ENCODE measurements around the gene PGS1. TPM values are rescaled to one million over a fixed set of nuclear protein-coding genes. Genes with fewer than 3 reads are reported as not detected.

PGS1 gene
- total RNA-seq, 2 experiments from 2014 or later: 59.6 to 61.3 TPM

GRCh38 chr17:78393575-78393974 lies 15.1 kb downstream of the PGS1 start:
- DNase-seq (ENCODE audit: low spot score): no peak
- Histone ChIP-seq H3K4me2 (ENCODE audit: low read length) (no peak overlapping the region), H3K36me3 (ENCODE audit: insufficient read depth, low read length) (peaks cover 69% of the 10 kb centered on the region), H3K9me3 (ENCODE audit: low read length) (no peaks in the 10 kb centered on the region), H2AFZ (ENCODE audit: low read length) (no peak overlapping the region), H3K4me3 (ENCODE audit: low read depth, low read length, poor library complexity, severe bottlenecking) (no peak overlapping the region), H3K9me2 (ENCODE audit: insufficient read depth, low read length) (no peaks in the 10 kb centered on the region), H3K4me1 (ENCODE audit: insufficient read depth, low read length, poor library complexity, severe bottlenecking) (peaks cover 6% of the 10 kb centered on the region), H3K79me2 (ENCODE audit: insufficient read depth, low read depth, low read length) (peaks cover 17% of the 10 kb centered on the region; the same call in 1 of the 2 replicates), H3K27ac (ENCODE audit: low read depth, low read length, poor library complexity, severe bottlenecking) (no peak overlapping the region), H4K20me1 (ENCODE audit: insufficient read depth, low read length) (no peaks in the 10 kb centered on the region)
- ChIA-PET CTCF (ENCODE audit: unreplicated experiment) (no interaction called here), POLR2A (no interaction called here)
- no TSS peak for BruUV-seq (replicated peaks)
- no peak for TF ChIP-seq EZH2phosphoT487 (IDR thresholded peaks at IDR 0.05; ENCODE audit: borderline replicate concordance, low read depth, low read length)
- TF ChIP-seq, protein P1, sequence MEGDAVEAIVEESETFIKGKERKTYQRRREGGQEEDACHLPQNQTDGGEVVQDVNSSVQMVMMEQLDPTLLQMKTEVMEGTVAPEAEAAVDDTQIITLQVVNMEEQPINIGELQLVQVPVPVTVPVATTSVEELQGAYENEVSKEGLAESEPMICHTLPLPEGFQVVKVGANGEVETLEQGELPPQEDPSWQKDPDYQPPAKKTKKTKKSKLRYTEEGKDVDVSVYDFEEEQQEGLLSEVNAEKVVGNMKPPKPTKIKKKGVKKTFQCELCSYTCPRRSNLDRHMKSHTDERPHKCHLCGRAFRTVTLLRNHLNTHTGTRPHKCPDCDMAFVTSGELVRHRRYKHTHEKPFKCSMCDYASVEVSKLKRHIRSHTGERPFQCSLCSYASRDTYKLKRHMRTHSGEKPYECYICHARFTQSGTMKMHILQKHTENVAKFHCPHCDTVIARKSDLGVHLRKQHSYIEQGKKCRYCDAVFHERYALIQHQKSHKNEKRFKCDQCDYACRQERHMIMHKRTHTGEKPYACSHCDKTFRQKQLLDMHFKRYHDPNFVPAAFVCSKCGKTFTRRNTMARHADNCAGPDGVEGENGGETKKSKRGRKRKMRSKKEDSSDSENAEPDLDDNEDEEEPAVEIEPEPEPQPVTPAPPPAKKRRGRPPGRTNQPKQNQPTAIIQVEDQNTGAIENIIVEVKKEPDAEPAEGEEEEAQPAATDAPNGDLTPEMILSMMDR (conservative IDR thresholded peaks at IDR 0.05; ENCODE audit: low read length): no peak
- intact Hi-C loops (cut with micrococcal nuclease; ENCODE audit: unreplicated experiment): no loop called here

- no TSS peak for BruUV-seq (replicated peaks)
Observed at GRCh38 chr17:78394209-78394608, 15.8 kb downstream of the PGS1 start.

GRCh38 chr17:78395155-78395554 lies 16.7 kb downstream of the PGS1 start:
- no peaks in the 10 kb centered on the region for H3K9me2 ChIP-seq (ENCODE audit: insufficient read depth, low read length)
- ChIA-PET POLR2A (no interaction called here), CTCF (ENCODE audit: unreplicated experiment) (no interaction called here)
- no peak for DNase-seq (ENCODE audit: low spot score)
- H3K36me3 ChIP-seq (ENCODE audit: insufficient read depth, low read length): peaks cover 83% of the 10 kb centered on the region
- H3K4me3 ChIP-seq (ENCODE audit: low read depth, low read length, poor library complexity, severe bottlenecking): no peak overlapping the region
- H3K27ac ChIP-seq (ENCODE audit: low read depth, low read length, poor library complexity, severe bottlenecking): no peak overlapping the region
- 0 out of 2 replicates have a peak, but pooled peaks cover 8% of the 10 kb centered on the region for H3K79me2 ChIP-seq (ENCODE audit: insufficient read depth, low read depth, low read length)
- TF ChIP-seq, protein P1 (conservative IDR thresholded peaks at IDR 0.05; ENCODE audit: low read length): no peak
- no peak for TF ChIP-seq EZH2phosphoT487 (IDR thresholded peaks at IDR 0.05; ENCODE audit: borderline replicate concordance, low read depth, low read length)
- H3K4me2 ChIP-seq (ENCODE audit: low read length): no peak overlapping the region
- intact Hi-C loops (cut with micrococcal nuclease; ENCODE audit: unreplicated experiment): no loop called here
- no peaks in the 10 kb centered on the region for H3K9me3 ChIP-seq (ENCODE audit: low read length)
- no peak overlapping the region for H2AFZ ChIP-seq (ENCODE audit: low read length)
- no peaks in the 10 kb centered on the region for H4K20me1 ChIP-seq (ENCODE audit: insufficient read depth, low read length)
- H3K4me1 ChIP-seq (ENCODE audit: insufficient read depth, low read length, poor library complexity, severe bottlenecking): no peaks in the 10 kb centered on the region
- no TSS peak for BruUV-seq (replicated peaks)

More at GRCh38 chr17:78394209-78394608, 15.8 kb downstream of the PGS1 start:
- ChIA-PET POLR2A (interaction anchor here (0.7 kb wide), 1 partner anchor 801 kb away, joined by 6 read pairs; no protein-coding TSS in a partner anchor), CTCF (ENCODE audit: unreplicated experiment) (no interaction called here)
- Histone ChIP-seq H3K4me3 (ENCODE audit: low read depth, low read length, poor library complexity, severe bottlenecking) (no peak overlapping the region), H3K9me3 (ENCODE audit: low read length) (no peaks in the 10 kb centered on the region), H3K4me1 (ENCODE audit: insufficient read depth, low read length, poor library complexity, severe bottlenecking) (peaks cover under 1% of the 10 kb centered on the region), H3K27ac (ENCODE audit: low read depth, low read length, poor library complexity, severe bottlenecking) (no peak overlapping the region), H3K9me2 (ENCODE audit: insufficient read depth, low read length) (no peaks in the 10 kb centered on the region), H2AFZ (ENCODE audit: low read length) (no peak overlapping the region), H4K20me1 (ENCODE audit: insufficient read depth, low read length) (no peaks in the 10 kb centered on the region), H3K36me3 (ENCODE audit: insufficient read depth, low read length) (peaks cover 75% of the 10 kb centered on the region), H3K79me2 (ENCODE audit: insufficient read depth, low read depth, low read length) (0 out of 2 replicates have a peak, but pooled peaks cover 11% of the 10 kb centered on the region), H3K4me2 (ENCODE audit: low read length) (no peak overlapping the region)
- TF ChIP-seq, protein P1 (conservative IDR thresholded peaks at IDR 0.05; ENCODE audit: low read length): no peak
- no peak for TF ChIP-seq EZH2phosphoT487 (IDR thresholded peaks at IDR 0.05; ENCODE audit: borderline replicate concordance, low read depth, low read length)
- DNase-seq (ENCODE audit: low spot score): no peak
- intact Hi-C loops (cut with micrococcal nuclease; ENCODE audit: unreplicated experiment): no loop called here
